Cardiac muscle cell (in vitro differentiated cells and primary cell): Measurements from ENCODE around the gene FSIP1. TPM values are rescaled to one million over a fixed set of nuclear protein-coding genes. Genes with fewer than 3 reads are reported as not detected.

Experiments used
- DNase-seq, 2 donors: peaks; one replicate each; pipeline versions ENCODE4 v3.0.0 to v3.0.0-alpha.2; 2010 to 2017; ENCODE audit warnings: low read depth in 1 of 2, low spot score in 1 of 2
- H3K27ac ChIP-seq: fragments of 200-600 bp; sonication (generic); 2 replicates; pipeline ENCODE4 v1.5.1; 2016
- H3K27me3 ChIP-seq: fragments of 200-600 bp; sonication (generic); 2 replicates; pipeline ENCODE4 v1.6.0; 2016; ENCODE audit warnings: control low read depth
- H3K36me3 ChIP-seq: fragments of 200-600 bp; sonication (generic); 2 replicates; pipeline ENCODE4 v1.5.1; 2016; ENCODE audit warnings: control low read depth
- H3K4me1 ChIP-seq: fragments of 200-600 bp; sonication (generic); 2 replicates; pipeline ENCODE4 v1.8.1; 2017; ENCODE audit warnings: low read depth, mild to moderate bottlenecking, mixed run types
- H3K4me3 ChIP-seq: fragments of 200-600 bp; sonication (generic); 2 replicates; pipeline ENCODE4 v1.5.1; 2016; ENCODE audit warnings: mild to moderate bottlenecking
- H3K9me3 ChIP-seq: fragments of 200-600 bp; sonication (generic); 2 replicates; pipeline ENCODE4 v1.5.1; 2017; ENCODE audit warnings: low read depth, mild to moderate bottlenecking, control low read depth
- polyA plus RNA-seq: library from polyadenylated mRNA; unstranded; fragments of >200 nt; fragmentation: Nextera tagmentation; extraction: Ambion mirVana; gene quantifications from 2 replicates; pipeline ENCODE4 v1.2.1, GENCODE V29; 2016
- total RNA-seq: library from RNA; depleted of rRNA; stranded (reverse); fragments of >200 nt; gene quantifications from 2 replicates; pipeline ENCODE4 v1.2.3, GENCODE V29; 2016
- TF ChIP-seq, protein P1 (sequence below): IDR thresholded peaks from 2 replicates; pipeline ENCODE4 v1.5.1; 2012; ENCODE audit warnings: low read depth, mild to moderate bottlenecking, low read length

The FSIP1 gene
- total and polyA plus RNA-seq, 2 experiments from 2014 or later: 0.15 to 0.33 TPM

DNA sequence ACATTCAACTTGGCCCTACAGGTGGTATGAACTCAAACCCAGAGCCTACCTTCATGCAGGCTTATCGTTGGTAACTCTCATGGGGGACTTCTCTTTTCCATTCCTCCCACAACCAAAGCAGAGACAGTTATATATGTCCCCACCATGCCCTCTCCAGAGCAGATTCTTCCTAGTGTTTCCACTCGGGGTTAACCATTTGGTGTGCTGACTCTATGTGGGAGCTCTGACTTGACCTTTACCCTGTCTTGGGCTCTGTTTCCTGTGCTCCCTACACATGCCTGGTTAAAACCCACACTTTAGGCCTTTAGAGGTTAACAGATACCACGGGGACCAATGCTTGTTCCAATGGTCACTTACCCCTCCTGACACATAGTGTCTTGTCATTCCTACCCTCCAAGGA, 80.7 kb downstream of the FSIP1 start:
- TF ChIP-seq, protein P1, sequence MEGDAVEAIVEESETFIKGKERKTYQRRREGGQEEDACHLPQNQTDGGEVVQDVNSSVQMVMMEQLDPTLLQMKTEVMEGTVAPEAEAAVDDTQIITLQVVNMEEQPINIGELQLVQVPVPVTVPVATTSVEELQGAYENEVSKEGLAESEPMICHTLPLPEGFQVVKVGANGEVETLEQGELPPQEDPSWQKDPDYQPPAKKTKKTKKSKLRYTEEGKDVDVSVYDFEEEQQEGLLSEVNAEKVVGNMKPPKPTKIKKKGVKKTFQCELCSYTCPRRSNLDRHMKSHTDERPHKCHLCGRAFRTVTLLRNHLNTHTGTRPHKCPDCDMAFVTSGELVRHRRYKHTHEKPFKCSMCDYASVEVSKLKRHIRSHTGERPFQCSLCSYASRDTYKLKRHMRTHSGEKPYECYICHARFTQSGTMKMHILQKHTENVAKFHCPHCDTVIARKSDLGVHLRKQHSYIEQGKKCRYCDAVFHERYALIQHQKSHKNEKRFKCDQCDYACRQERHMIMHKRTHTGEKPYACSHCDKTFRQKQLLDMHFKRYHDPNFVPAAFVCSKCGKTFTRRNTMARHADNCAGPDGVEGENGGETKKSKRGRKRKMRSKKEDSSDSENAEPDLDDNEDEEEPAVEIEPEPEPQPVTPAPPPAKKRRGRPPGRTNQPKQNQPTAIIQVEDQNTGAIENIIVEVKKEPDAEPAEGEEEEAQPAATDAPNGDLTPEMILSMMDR: no peak
- Histone ChIP-seq H3K4me1 (no peaks in the 10 kb centered on the region), H3K27me3 (no peaks in the 10 kb centered on the region), H3K4me3 (no peak overlapping the region), H3K9me3 (no peaks in the 10 kb centered on the region), H3K36me3 (no peaks in the 10 kb centered on the region), H3K27ac (no peak overlapping the region)
- DNase-seq: no peak

DNA sequence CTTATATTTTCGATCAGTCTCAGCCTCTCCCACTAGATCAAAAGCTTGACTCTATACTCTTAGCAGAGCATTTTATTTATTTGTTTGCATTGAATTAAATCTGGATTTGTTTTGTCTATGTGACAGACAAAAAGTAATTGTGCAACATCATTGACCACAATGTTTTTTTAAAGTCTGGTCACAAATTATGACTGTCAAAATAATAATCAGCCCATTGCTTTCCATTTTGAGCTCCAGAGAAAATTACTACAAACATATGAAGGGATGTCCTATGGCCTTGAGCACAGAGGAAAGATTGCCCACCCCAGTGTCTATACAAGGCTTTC, 82.3 kb downstream of the FSIP1 start:
- TF ChIP-seq, protein P1: no peak
- no peak overlapping the region for H3K27ac ChIP-seq
- no peaks in the 10 kb centered on the region for H3K9me3 ChIP-seq
- DNase-seq: no peak
- no peaks in the 10 kb centered on the region for H3K36me3 ChIP-seq
- no peak overlapping the region for H3K4me3 ChIP-seq
- H3K4me1 ChIP-seq: no peaks in the 10 kb centered on the region
- no peaks in the 10 kb centered on the region for H3K27me3 ChIP-seq

DNA sequence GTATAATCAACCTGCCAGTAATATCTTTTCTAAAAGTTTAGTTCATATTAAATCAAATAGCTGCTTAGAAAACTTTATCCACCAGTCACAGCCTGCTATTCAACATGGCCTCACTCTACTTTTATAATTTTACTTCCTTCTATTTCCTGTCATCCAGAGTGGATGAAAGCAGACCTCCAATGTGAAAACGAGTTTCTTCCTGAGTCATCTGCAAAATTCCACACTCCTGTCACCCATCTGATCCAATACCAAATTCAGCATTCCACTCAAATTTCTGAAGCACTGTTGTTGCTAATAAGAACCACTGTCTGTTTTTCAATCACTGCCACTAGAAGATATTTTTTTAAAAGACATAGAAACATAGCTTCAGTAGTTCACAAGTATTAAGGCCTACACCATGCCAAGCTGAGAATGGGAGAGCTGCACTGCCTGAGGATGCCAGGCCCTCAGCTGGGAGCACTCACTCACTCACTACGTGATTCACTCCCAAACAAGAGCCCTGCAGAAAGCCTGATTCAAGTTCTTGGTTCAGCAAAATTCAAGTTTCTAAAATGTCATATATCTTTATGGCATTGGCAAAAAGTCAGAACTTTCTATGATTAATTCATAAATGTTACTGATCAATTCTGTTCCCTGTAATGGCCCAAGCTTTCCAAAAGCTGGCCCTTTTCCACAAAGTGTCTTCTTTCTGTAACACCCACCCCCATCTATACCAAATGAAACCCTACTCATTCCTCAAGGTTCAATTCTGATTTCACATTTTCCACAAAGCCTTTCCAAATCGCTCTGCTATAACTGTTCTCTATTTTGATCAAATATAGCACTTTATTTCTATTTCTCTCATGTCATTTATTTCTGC, 82.9 kb downstream of the FSIP1 start:
- no peaks in the 10 kb centered on the region for H3K36me3 ChIP-seq
- no peaks in the 10 kb centered on the region for H3K9me3 ChIP-seq
- TF ChIP-seq, protein P1: no peak
- no peaks in the 10 kb centered on the region for H3K4me1 ChIP-seq
- peak in 1 of 2 donors; percentile 18 for DNase-seq
- no peak overlapping the region for H3K4me3 ChIP-seq
- H3K27me3 ChIP-seq: no peaks in the 10 kb centered on the region
- no peak overlapping the region for H3K27ac ChIP-seq

DNA sequence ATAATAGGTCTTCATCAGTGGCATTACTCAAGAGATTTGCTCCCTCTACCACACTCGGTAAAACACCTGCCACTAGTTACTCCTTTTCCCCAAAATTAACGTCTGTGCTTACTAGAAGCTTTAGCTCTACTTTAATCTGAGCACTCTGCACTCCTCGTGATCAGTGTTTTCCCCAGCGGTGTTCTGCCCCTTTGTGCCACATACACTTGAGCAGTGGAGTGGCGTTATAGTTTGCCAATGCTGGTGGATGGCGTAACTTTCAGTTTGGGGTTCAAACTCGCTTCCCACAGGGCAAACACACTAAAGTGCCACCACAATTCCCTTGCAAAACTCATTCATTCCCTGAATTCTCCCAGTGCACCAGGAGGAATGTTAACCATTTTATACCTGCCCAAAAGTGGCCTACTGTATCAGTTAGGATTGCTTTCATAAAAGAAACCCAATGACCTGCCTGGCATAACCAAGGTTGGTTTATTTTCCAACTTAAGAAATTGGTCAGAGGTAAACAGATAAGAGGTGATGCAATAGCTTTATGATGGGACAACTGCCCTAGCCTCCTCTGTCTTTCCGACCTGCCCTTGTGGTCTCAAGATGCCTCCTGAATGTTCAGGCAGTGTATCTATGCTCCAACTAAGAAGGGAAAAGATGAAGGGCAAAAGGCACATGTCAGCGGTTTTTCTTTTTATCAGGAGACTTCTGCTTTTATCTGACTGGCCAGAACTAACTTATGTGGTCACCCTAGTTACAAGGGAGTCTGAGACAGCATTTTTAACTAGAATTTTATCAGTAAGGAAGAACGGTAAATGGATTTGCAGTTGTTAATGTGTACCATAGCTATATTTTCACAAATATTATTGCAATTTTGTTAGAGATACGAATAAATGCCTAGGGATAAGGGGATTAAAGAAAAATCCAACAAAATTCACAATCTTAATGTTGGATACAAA, 83.9 kb downstream of the FSIP1 start:
- Histone ChIP-seq H3K36me3 (no peaks in the 10 kb centered on the region), H3K9me3 (no peaks in the 10 kb centered on the region), H3K27ac (no peak overlapping the region), H3K4me1 (no peaks in the 10 kb centered on the region), H3K4me3 (no peak overlapping the region), H3K27me3 (no peaks in the 10 kb centered on the region)
- TF ChIP-seq, protein P1: no peak
- peak in 1 of 2 donors; percentile 57 for DNase-seq

DNA sequence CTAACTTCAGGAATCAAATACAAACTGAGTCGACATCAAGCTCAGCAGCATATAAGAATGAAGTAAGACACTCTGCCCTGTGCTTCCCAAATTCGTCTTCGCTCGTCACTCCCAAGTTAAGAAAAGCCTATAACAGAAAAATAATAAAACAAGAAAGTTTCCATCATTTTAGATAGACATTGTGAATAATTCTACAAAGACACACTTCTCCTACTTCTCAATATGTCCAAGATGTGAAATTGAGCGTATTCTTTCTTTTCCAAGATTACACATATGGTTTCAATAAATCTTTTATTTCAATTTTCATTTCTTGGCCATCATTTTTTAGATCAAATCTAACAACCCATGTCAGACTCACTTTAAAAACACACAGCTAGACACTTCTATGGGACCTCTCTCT, 85.1 kb downstream of the FSIP1 start:
- no peaks in the 10 kb centered on the region for H3K27me3 ChIP-seq
- no peak for DNase-seq
- H3K36me3 ChIP-seq: no peaks in the 10 kb centered on the region
- no peaks in the 10 kb centered on the region for H3K4me1 ChIP-seq
- H3K4me3 ChIP-seq: no peak overlapping the region
- TF ChIP-seq, protein P1: no peak
- H3K9me3 ChIP-seq: no peaks in the 10 kb centered on the region
- H3K27ac ChIP-seq: no peak overlapping the region
